ENCODE data around the gene CETP.
"Not testable (repeated sequence)": the region's sequence is repeated elsewhere in the genome, so short reads cannot be mapped to it uniquely, and the experiment has no call there.

The CETP gene

GRCh38 chr16:56960681-56961281, 969 bp upstream of the CETP start:
- no peaks in the 10 kb centered on the region for H3K36me3 Mint-ChIP-seq
- no peak overlapping the region for H3K4me3 Mint-ChIP-seq
- no peaks in the 10 kb centered on the region for H3K27me3 Mint-ChIP-seq
- no peak overlapping the region for H3K27ac Mint-ChIP-seq
- ATAC-seq (ENCODE audit: low read depth) (no peak), DNase-seq (ENCODE audit: low spot score in 2 of 2) (no peak)
- no peaks in the 10 kb centered on the region for H3K9me3 Mint-ChIP-seq
- H3K4me1 Mint-ChIP-seq: peaks cover 15% of the 10 kb centered on the region

DNA sequence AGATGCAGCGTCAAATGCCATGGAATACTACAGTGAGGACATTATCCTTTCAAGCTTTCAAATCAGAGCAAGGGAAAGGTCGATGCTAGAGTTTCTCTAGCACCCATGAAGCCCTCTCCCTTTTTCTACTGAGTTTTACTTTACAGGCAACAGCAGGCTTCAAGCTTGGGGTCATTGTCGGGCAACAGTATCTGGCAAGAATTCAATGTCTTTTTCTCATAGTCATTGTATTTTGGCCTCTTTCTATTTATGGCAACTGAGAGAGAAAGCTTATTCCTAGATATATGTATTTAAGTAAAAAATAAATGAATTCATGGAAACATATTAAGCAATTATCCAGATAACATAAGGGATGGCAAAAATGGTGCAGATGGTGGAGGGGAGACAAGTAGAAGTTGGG, 364 bp upstream of the CETP start:
- Mint-ChIP-seq H3K27me3 (no peaks in the 10 kb centered on the region), H3K36me3 (no peaks in the 10 kb centered on the region)

GRCh38 chr16:56964243-56965148, 2.7 kb downstream of the CETP start:
- Mint-ChIP-seq H3K9me3 (no peaks in the 10 kb centered on the region), H3K27ac (peak overlapping the region; percentile 80), H3K27me3 (no peaks in the 10 kb centered on the region), H3K36me3 (no peaks in the 10 kb centered on the region), H3K4me3 (peak overlapping the region; percentile 2), H3K4me1 (peaks cover 19% of the 10 kb centered on the region)
- DNase-seq (ENCODE audit: low spot score in 2 of 2) (peak; percentile 96 to 99), ATAC-seq (ENCODE audit: low read depth) (peak; percentile 87)

More for the DNA sequence above, 364 bp upstream of the CETP start:
- no peak overlapping the region for H3K4me3 Mint-ChIP-seq
- no peaks in the 10 kb centered on the region for H3K9me3 Mint-ChIP-seq
- peaks cover 20% of the 10 kb centered on the region for H3K4me1 Mint-ChIP-seq
- DNase-seq (ENCODE audit: low spot score in 2 of 2): no peak
- no peak overlapping the region for H3K27ac Mint-ChIP-seq
- no peak for ATAC-seq (ENCODE audit: low read depth)

DNA sequence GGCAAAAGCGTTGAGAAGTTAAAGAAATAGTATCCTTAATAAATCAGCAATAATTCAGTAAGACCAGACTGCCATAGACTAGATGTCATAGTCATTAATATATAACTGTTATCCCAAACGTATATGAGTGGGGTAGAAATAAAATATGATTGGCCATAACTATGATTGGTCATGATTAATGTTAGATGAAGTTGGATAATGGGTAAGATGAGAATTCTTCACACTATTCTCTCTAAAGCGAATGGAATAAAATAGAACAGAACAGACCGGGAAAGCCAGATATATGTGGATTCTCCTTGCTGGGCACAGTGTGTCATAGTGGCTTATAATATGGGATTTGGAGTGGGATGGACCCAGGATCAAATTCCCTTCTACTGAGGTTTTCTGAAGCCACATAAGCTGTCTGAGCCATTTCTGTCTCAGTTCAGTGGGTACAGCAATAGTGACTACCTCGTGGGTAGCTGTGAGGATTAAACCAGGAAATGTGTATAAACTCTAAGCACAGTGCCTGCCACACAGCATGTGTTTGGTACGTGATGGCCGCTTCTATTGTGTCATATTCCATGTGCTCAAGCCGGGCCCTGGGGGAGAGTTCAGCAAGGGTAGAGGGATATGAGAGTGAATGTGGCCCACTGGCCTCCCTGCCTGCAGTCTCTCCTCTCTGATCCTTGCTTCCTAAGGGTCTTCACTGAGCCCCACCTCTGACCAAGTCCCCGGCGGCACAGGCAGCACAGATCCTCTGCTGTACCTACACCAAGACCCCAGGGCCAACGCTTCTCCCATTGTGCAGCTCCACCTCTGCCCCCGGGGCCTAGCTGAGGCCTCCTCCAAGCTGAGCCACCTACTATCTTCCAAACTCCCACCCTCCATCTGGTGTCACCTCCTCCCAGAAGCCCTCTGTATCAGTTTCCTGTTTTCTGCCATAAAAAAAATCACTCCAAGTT, 3.7 kb downstream of the CETP start:
- Mint-ChIP-seq H3K27me3 (no peaks in the 10 kb centered on the region), H3K36me3 (no peaks in the 10 kb centered on the region), H3K9me3 (no peaks in the 10 kb centered on the region), H3K27ac (peak overlapping the region; percentile 80), H3K4me3 (no peak overlapping the region), H3K4me1 (peaks cover 18% of the 10 kb centered on the region)
- ATAC-seq (ENCODE audit: low read depth) (peak; percentile 61), DNase-seq (ENCODE audit: low spot score in 2 of 2) (no peak)

- Mint-ChIP-seq H3K27me3 (no peaks in the 10 kb centered on the region), H3K36me3 (no peaks in the 10 kb centered on the region), H3K4me3 (no peak overlapping the region), H3K4me1 (peaks cover 23% of the 10 kb centered on the region), H3K27ac (peak overlapping the region; percentile 80), H3K9me3 (no peaks in the 10 kb centered on the region)
- no peak for ATAC-seq (ENCODE audit: low read depth)
- DNase-seq (ENCODE audit: low spot score in 2 of 2): no peak
Observed at GRCh38 chr16:56966093-56966475, 4.3 kb downstream of the CETP start.

- H3K27ac Mint-ChIP-seq: no peak overlapping the region
- H3K4me1 Mint-ChIP-seq: peaks cover 35% of the 10 kb centered on the region
- no peaks in the 10 kb centered on the region for H3K27me3 Mint-ChIP-seq
- no peak overlapping the region for H3K4me3 Mint-ChIP-seq
- ATAC-seq (ENCODE audit: low read depth) (no peak), DNase-seq (ENCODE audit: low spot score in 2 of 2) (no peak)
- no peaks in the 10 kb centered on the region for H3K9me3 Mint-ChIP-seq
- no peaks in the 10 kb centered on the region for H3K36me3 Mint-ChIP-seq
Observed at GRCh38 chr16:56967733-56968132, 6.0 kb downstream of the CETP start.

- Mint-ChIP-seq H3K36me3 (no peaks in the 10 kb centered on the region), H3K9me3 (no peaks in the 10 kb centered on the region), H3K27ac (peak overlapping the region; percentile 42), H3K4me1 (peaks cover 47% of the 10 kb centered on the region), H3K4me3 (no peak overlapping the region), H3K27me3 (no peaks in the 10 kb centered on the region)
- ATAC-seq (ENCODE audit: low read depth) (no peak), DNase-seq (ENCODE audit: low spot score in 2 of 2) (no peak)
Observed at GRCh38 chr16:56969769-56970168, 8.0 kb downstream of the CETP start.

- H3K27me3 Mint-ChIP-seq: no peaks in the 10 kb centered on the region
- no peaks in the 10 kb centered on the region for H3K9me3 Mint-ChIP-seq
- DNase-seq (ENCODE audit: low spot score in 2 of 2) (peak; percentile 60 to 73), ATAC-seq (ENCODE audit: low read depth) (peak; percentile 92)
- peak overlapping the region; percentile 96 for H3K27ac Mint-ChIP-seq
- peak overlapping the region; percentile 52 for H3K4me3 Mint-ChIP-seq
- peaks cover 47% of the 10 kb centered on the region for H3K4me1 Mint-ChIP-seq
- H3K36me3 Mint-ChIP-seq: no peaks in the 10 kb centered on the region
Observed at GRCh38 chr16:56970934-56971767, 9.4 kb downstream of the CETP start.

- peak overlapping the region; percentile 96 for H3K27ac Mint-ChIP-seq
Observed at GRCh38 chr16:56971768-56972043, 10.0 kb downstream of the CETP start.

DNA sequence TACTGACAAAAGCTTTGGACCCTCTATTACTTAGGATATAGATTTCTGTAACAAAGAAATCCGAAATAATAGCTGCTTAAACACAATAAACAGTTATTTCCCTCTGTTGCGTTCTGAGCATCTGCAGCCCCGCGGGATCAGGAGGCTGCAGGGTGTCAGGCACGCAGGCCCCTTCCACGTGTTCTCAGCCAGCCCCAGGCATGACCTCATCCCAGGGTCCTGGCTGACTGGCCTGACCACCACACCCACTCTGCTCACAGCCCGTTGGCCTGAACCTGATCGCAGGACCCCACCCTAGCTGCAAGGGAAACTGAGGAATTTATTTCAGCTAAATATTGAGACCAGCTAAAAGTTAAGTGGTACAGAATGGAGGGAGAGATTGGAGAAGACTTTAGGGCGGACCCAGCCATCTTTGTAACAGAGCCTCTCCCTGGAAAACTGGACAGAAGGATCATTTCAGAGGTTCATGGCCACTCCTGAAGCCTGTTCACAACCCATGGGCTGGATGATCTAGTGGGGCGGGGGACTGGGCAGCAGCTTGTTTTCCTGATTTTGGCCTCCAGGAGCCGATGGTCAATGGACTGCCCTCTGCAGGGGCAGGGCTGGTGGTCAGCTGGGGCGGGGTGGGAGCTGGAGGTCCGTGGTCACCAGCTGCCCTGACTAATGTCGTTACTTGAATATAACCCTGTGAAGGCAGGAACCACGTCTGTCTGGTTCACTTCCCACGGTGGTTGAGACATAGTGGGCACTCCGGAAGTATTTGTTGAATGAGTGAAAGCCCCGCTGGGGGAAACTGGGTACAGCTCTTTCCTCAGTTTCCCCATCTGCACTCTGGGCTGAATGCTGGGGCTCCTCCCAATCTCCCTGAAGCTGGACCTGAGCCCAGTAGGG, 10.9 kb downstream of the CETP start:
- peak overlapping the region; percentile 88 for H3K27ac Mint-ChIP-seq
- H3K9me3 Mint-ChIP-seq: no peaks in the 10 kb centered on the region
- peaks cover 53% of the 10 kb centered on the region for H3K4me1 Mint-ChIP-seq
- ATAC-seq (ENCODE audit: low read depth) (no peak), DNase-seq (ENCODE audit: low spot score in 2 of 2) (no peak)
- no peaks in the 10 kb centered on the region for H3K27me3 Mint-ChIP-seq
- H3K36me3 Mint-ChIP-seq: no peaks in the 10 kb centered on the region
- no peak overlapping the region for H3K4me3 Mint-ChIP-seq

More at GRCh38 chr16:56971768-56972043, 10.0 kb downstream of the CETP start:
- Mint-ChIP-seq H3K27me3 (no peaks in the 10 kb centered on the region), H3K36me3 (no peaks in the 10 kb centered on the region), H3K4me3 (no peak overlapping the region), H3K4me1 (peaks cover 48% of the 10 kb centered on the region), H3K9me3 (no peaks in the 10 kb centered on the region)
- DNase-seq (ENCODE audit: low spot score in 2 of 2) (no peak), ATAC-seq (ENCODE audit: low read depth) (no peak)

DNA sequence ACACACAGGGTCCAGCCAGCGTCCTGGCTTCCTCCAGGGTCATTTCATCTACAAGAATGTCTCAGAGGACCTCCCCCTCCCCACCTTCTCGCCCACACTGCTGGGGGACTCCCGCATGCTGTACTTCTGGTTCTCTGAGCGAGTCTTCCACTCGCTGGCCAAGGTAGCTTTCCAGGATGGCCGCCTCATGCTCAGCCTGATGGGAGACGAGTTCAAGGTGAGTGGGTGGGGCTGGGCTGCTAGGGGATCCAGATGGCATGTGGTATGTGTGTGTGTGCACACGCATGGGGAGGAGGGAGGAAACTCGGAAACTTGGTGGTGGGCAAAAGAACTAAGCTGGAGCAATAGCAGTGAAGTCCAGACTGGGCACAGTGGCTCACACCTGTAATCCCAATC, 11.5 kb downstream of the CETP start:
- no peaks in the 10 kb centered on the region for H3K36me3 Mint-ChIP-seq
- DNase-seq (ENCODE audit: low spot score in 2 of 2) (no peak), ATAC-seq (ENCODE audit: low read depth) (no peak)
- H3K9me3 Mint-ChIP-seq: no peaks in the 10 kb centered on the region
- no peaks in the 10 kb centered on the region for H3K27me3 Mint-ChIP-seq
- peak overlapping the region; percentile 30 for H3K4me3 Mint-ChIP-seq
- peaks cover 53% of the 10 kb centered on the region for H3K4me1 Mint-ChIP-seq
- H3K27ac Mint-ChIP-seq: peak overlapping the region; percentile 88

DNA sequence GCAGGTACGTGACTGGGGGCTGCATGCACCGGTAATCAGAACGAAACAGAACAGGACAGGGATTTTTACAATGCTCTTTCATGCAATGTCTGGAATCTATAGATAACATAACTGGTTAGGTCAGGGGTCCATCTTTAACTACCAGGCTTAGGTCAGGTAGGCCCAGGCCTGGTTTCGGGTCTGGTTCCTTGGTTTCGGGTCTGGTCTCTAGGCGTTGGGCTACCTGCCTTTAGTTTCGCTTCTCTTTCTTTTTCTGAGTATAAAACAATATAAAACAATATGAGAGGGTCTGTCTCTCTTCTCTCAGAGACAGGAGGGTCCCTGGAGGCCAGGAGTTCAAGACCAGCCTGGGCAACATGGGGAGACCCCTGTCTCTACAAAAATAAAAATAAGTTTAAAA, 12.1 kb downstream of the CETP start:
- H3K36me3 Mint-ChIP-seq; H3K27me3 Mint-ChIP-seq; DNase-seq (ENCODE audit: low spot score in 2 of 2); ATAC-seq (ENCODE audit: low read depth); H3K9me3 Mint-ChIP-seq: not testable (repeated sequence)
- Mint-ChIP-seq H3K4me3 (peak overlapping the region; percentile 30), H3K27ac (peak overlapping the region; percentile 88), H3K4me1 (peaks cover 53% of the 10 kb centered on the region)

Data from memory B cell (primary cell).